IMR-90 (cell line): ENCODE data around the gene PIP4K2B. TPM values are rescaled to one million over a fixed set of nuclear protein-coding genes. Genes with fewer than 3 reads are reported as not detected.

ENCODE experiments used
- ATAC-seq: fragments of 200-7000 bp; cut with Tn5 transposase; 2 replicates; pipeline ENCODE4 v1.9.1; 2020; ENCODE audit warnings: low read depth, mild to moderate bottlenecking, moderate library complexity
- BruUV-seq: library from RNA; stranded (reverse); fragments of 400-500 nt; replicated peaks from 2 replicates; lab custom pipeline; 2021; lab: Mats Ljungman, UMichigan
- CTCF ChIA-PET: fragments of 300-600 bp; formaldehyde crosslinking; extraction: SDS; loops from one replicate; lab custom pipeline; 2021; ENCODE audit warnings: antibody characterized with exemption; lab: Yijun Ruan, JAX
- POLR2A ChIA-PET: fragments of 300-600 bp; sonication (Branson Sonifier 250); formaldehyde crosslinking; loops from one replicate; lab custom pipeline; 2022; ENCODE audit warnings: antibody characterized with exemption; ENCODE audit not compliant: unreplicated experiment; lab: Charles Lee
- DNase-seq: peaks from one replicate; pipeline ENCODE4 v3.0.0; 2013
- H2AFZ ChIP-seq: replicated peaks from 2 replicates; pipeline ENCODE3; 2013; ENCODE audit warnings: low read length, mild to moderate bottlenecking; ENCODE audit not compliant: poor library complexity
- H2AK5ac ChIP-seq: 2 replicates; pipeline ENCODE4 v1.6.1; 2013; ENCODE audit warnings: low read depth, low read length, inconsistent platforms
- H2AK9ac ChIP-seq: replicated peaks from 2 replicates; pipeline ENCODE3; 2013; ENCODE audit warnings: mild to moderate bottlenecking, low read depth, low read length, moderate library complexity; ENCODE audit not compliant: poor library complexity
- H2BK120ac ChIP-seq: 2 replicates; pipeline ENCODE4 v1.6.1; 2013; ENCODE audit warnings: low read depth, low read length, inconsistent platforms
- H2BK15ac ChIP-seq: 3 replicates; pipeline ENCODE4 v1.6.1; 2013; ENCODE audit warnings: low read depth, low read length, inconsistent platforms
- H2BK20ac ChIP-seq: 2 replicates; pipeline ENCODE4 v1.6.1; 2013; ENCODE audit warnings: low read depth, mild to moderate bottlenecking, inconsistent platforms, low read length, moderate library complexity
- H2BK5ac ChIP-seq: 2 replicates; pipeline ENCODE4 v1.6.1; 2013; ENCODE audit warnings: mild to moderate bottlenecking, low read depth, low read length, inconsistent platforms; ENCODE audit not compliant: poor library complexity, severe bottlenecking
- H3K14ac ChIP-seq: replicated peaks from 2 replicates; pipeline ENCODE4 v1.6.1; 2013; ENCODE audit warnings: low read depth, low read length, inconsistent platforms
- H3K18ac ChIP-seq: 2 replicates; pipeline ENCODE4 v1.6.1; 2013; ENCODE audit warnings: low read depth, low read length, control low read depth
- H3K23ac ChIP-seq: 2 replicates; pipeline ENCODE4 v1.6.1; 2013; ENCODE audit warnings: low read depth, low read length, inconsistent platforms
- H3K27ac ChIP-seq: 2 replicates; pipeline ENCODE4 v1.5.1; 2013; ENCODE audit warnings: mild to moderate bottlenecking, control low read depth, low read length; ENCODE audit not compliant: insufficient read depth
- H3K27me3 ChIP-seq: 2 replicates; pipeline ENCODE4 v1.6.1; 2013; ENCODE audit warnings: low read length; ENCODE audit not compliant: control insufficient read depth, insufficient read depth
- H3K36me3 ChIP-seq: 2 replicates; pipeline ENCODE4 v1.6.1; 2013; ENCODE audit warnings: low read length, mixed read lengths; ENCODE audit not compliant: control insufficient read depth, insufficient read depth
- H3K4ac ChIP-seq: 2 replicates; pipeline ENCODE4 v1.6.1; 2013; ENCODE audit warnings: low read depth, low read length, inconsistent platforms
- H3K4me1 ChIP-seq: 2 replicates; pipeline ENCODE4 v1.6.1; 2013; ENCODE audit warnings: low read length, mixed read lengths; ENCODE audit not compliant: control insufficient read depth, insufficient read depth
- H3K4me2 ChIP-seq: 2 replicates; pipeline ENCODE4 v1.6.1; 2013; ENCODE audit warnings: low read depth, mild to moderate bottlenecking, control low read depth, low read length, moderate library complexity
- H3K4me3 ChIP-seq: 2 replicates; pipeline ENCODE4 v1.5.1; 2013; ENCODE audit warnings: low read depth, mild to moderate bottlenecking, control low read depth, low read length, moderate library complexity; ENCODE audit not compliant: insufficient read depth
- H3K56ac ChIP-seq: 2 replicates; pipeline ENCODE4 v1.6.1; 2013; ENCODE audit warnings: low read length, inconsistent platforms; ENCODE audit not compliant: insufficient read depth; ENCODE audit errors: extremely low read depth
- H3K79me1 ChIP-seq, 2 experiments: 2 replicates each; pipeline ENCODE4 v1.6.1; 2013; ENCODE audit warnings: low read length in 2 of 2, inconsistent platforms in 1 of 2, low read depth in 1 of 2
- H3K9ac ChIP-seq: 2 replicates; pipeline ENCODE4 v1.6.1; 2013; ENCODE audit warnings: low read depth, low read length, control low read depth
- H3K9me1 ChIP-seq: 2 replicates; pipeline ENCODE4 v1.6.1; 2013; ENCODE audit warnings: low read length, inconsistent platforms; ENCODE audit not compliant: insufficient read depth
- H3K9me3 ChIP-seq: 2 replicates; pipeline ENCODE4 v1.6.1; 2013; ENCODE audit warnings: low read length; ENCODE audit not compliant: control insufficient read depth, insufficient read depth
- H4K20me1 ChIP-seq: 2 replicates; pipeline ENCODE4 v1.6.1; 2013; ENCODE audit warnings: low read length, inconsistent platforms; ENCODE audit not compliant: insufficient read depth
- H4K5ac ChIP-seq: 2 replicates; pipeline ENCODE4 v1.6.1; 2013; ENCODE audit warnings: mild to moderate bottlenecking, low read depth, low read length, control low read depth
- H4K8ac ChIP-seq, 2 experiments: 2 replicates each; pipeline ENCODE4 v1.6.1; 2013; ENCODE audit warnings: low read depth in 2 of 2, low read length in 2 of 2, control low read depth in 1 of 2, inconsistent platforms in 1 of 2
- H4K91ac ChIP-seq: 2 replicates; pipeline ENCODE4 v1.6.1; 2013; ENCODE audit warnings: low read depth, low read length, inconsistent platforms; ENCODE audit not compliant: insufficient read depth
- CEBPB ChIP-seq: IDR thresholded peaks from 2 replicates; pipeline ENCODE4 v1.6.1; 2012; ENCODE audit warnings: low read depth, low read length, improper control_type of control experiment
- CHD1 ChIP-seq: IDR thresholded peaks from 2 replicates; pipeline ENCODE4 v1.6.1; 2012; ENCODE audit warnings: low read depth, low read length, improper control_type of control experiment
- FOS ChIP-seq: fragments of 150-350 bp; IDR thresholded peaks from 2 replicates; pipeline ENCODE4 v1.6.1; 2016; ENCODE audit warnings: low read depth, low read length
- MAFK ChIP-seq: IDR thresholded peaks from 2 replicates; pipeline ENCODE4 v1.6.1; 2012; ENCODE audit warnings: low read depth, low read length, improper control_type of control experiment
- MAZ ChIP-seq: IDR thresholded peaks from 2 replicates; pipeline ENCODE4 v1.6.1; 2012; ENCODE audit warnings: low read depth, mild to moderate bottlenecking, low read length, improper control_type of control experiment, moderate library complexity, borderline replicate concordance
- NFE2L2 ChIP-seq: fragments of 150-350 bp; IDR thresholded peaks from 2 replicates; pipeline ENCODE4 v1.6.1; 2016; ENCODE audit warnings: low read depth, mild to moderate bottlenecking, low read length
- RAD21 ChIP-seq: IDR thresholded peaks from 2 replicates; pipeline ENCODE4 v1.6.1; 2012; ENCODE audit warnings: low read length, improper control_type of control experiment
- RCOR1 ChIP-seq: IDR thresholded peaks from 2 replicates; pipeline ENCODE4 v1.6.1; 2012; ENCODE audit warnings: mild to moderate bottlenecking, low read length, improper control_type of control experiment; ENCODE audit not compliant: insufficient replicate concordance
- RFX5 ChIP-seq: IDR thresholded peaks from 2 replicates; pipeline ENCODE4 v1.8.0; 2012; ENCODE audit warnings: low read depth, mild to moderate bottlenecking, low read length, moderate library complexity
- SMC3 ChIP-seq: fragments of 150-350 bp; IDR thresholded peaks from 2 replicates; pipeline ENCODE4 v1.6.1; 2016; ENCODE audit warnings: low read depth, mild to moderate bottlenecking, antibody characterized with exemption, low read length, moderate library complexity
- WGBS, 2 experiments: methylation state at CpG; one replicate each; pipeline versions ENCODE4 v1.1.5 to v1.1.7; 2013; ENCODE audit warnings: missing lambda C conversion rate in 2 of 2; ENCODE audit not compliant: insufficient read length in 1 of 2; ENCODE audit errors: extremely low coverage in 2 of 2; 5-methylcytosine and 5-hydroxymethylcytosine counted together
- dilution Hi-C: fragments of 300-500 bp; cut with HindIII; formaldehyde crosslinking; loops from one replicate; pipeline ENCODE4 v1.14.3; 2018; ENCODE audit warnings: low sequenced_read_pairs; ENCODE audit not compliant: unreplicated experiment
- in situ Hi-C: fragments of 300-500 bp; cut with MboI; formaldehyde crosslinking; loops from 3 replicates; pipeline ENCODE4 v1.14.3; 2019; ENCODE audit warnings: low sequenced_read_pairs, inconsistent platforms, mixed read lengths
- intact Hi-C: fragments of 100-400 bp; cut with micrococcal nuclease; formaldehyde crosslinking; loops from 2 replicates; pipeline ENCODE4 v1.10.0; 2022
- polyA plus RNA-seq, 3 experiments: library from polyadenylated mRNA; depleted of rRNA; stranded (reverse); fragments of >200 nt; gene quantifications; 2 replicates each; pipeline ENCODE4 v1.2.3, GENCODE V29; 2012; ENCODE audit warnings: low replicate concordance in 1 of 3
- total RNA-seq: library from RNA; depleted of rRNA; stranded (reverse); fragments of >200 nt; gene quantifications from 2 replicates; pipeline ENCODE4 v1.2.3, GENCODE V29; 2012

The PIP4K2B gene
- total and polyA plus RNA-seq, 2 of the 4 experiments (the other 2 are of a cell fraction), result 40.0 to 40.2 TPM

GRCh38 chr17:38731526-38732294 lies 67.6 kb downstream of the PIP4K2B start:
- Histone ChIP-seq H3K9me3 (no peaks in the 10 kb centered on the region), H3K4me1 (peaks cover 15% of the 10 kb centered on the region), H3K79me1 (peaks cover 11 to 64% of the 10 kb centered on the region in 2 experiments; a peak in 3 of 4 replicates), H2BK5ac (no peak overlapping the region), H2AFZ (no peak overlapping the region), H4K5ac (no peak overlapping the region), H3K9me1 (0 out of 2 replicates have a peak, but pooled peaks cover 11% of the 10 kb centered on the region), H3K4me3 (no peak overlapping the region), H4K91ac (no peak overlapping the region), H3K27ac (no peak overlapping the region), H3K4me2 (no peak overlapping the region), H3K27me3 (no peaks in the 10 kb centered on the region), H3K4ac (no peak overlapping the region), H2BK20ac (no peak overlapping the region), H3K9ac (peak overlapping the region; percentile 97; the same call in 1 of the 2 replicates), H3K18ac (no peak overlapping the region), H4K20me1 (peaks cover 36% of the 10 kb centered on the region), H4K8ac (no peak overlapping the region), H2BK15ac (no peak overlapping the region), H2BK120ac (no peak overlapping the region), H3K23ac (no peak overlapping the region), H2AK5ac (no peak overlapping the region; the same call in 1 of the 2 replicates), H2AK9ac (peak overlapping the region; percentile 99), H3K56ac (no peak overlapping the region), H3K36me3 (peaks cover 36% of the 10 kb centered on the region), H3K14ac (no peak overlapping the region)
- no peak for TF ChIP-seq RCOR1
- TF ChIP-seq RAD21, result no peak
- TF ChIP-seq RFX5, result no peak
- no peak for TF ChIP-seq CHD1
- no peak for TF ChIP-seq FOS
- no peak for TF ChIP-seq NFE2L2
- TF ChIP-seq CEBPB, result no peak
- no peak for TF ChIP-seq MAFK
- no peak for TF ChIP-seq MAZ
- no peak for TF ChIP-seq SMC3
- in situ Hi-C loops, result loop anchor here (5.0 kb wide), 1 partner anchor 54 kb away; no protein-coding TSS in a partner anchor
- intact Hi-C loops, result no loop called here
- ChIA-PET CTCF (interaction anchor here (1.8 kb wide), 1 partner anchor 54 kb away, joined by 4 read pairs; no protein-coding TSS in a partner anchor), POLR2A (no interaction called here)
- no TSS peak for BruUV-seq
- WGBS, 2 experiments, result 87% methylated on average over 4 of the region's 8 CpGs; no CpG with 5 or more reads in 1 of the 2 experiments
- dilution Hi-C loops, result no loop called here
- DNase-seq (no peak), ATAC-seq (no peak)
